Left colon (tissue), 2 donors: ENCODE data around the gene SMIM45. TPM values are rescaled to one million over a fixed set of nuclear protein-coding genes. Genes with fewer than 3 reads are reported as not detected.

Experiments used
- ATAC-seq: fragments of 200-7000 bp; cut with Tn5 transposase; one replicate; pipeline ENCODE4 v1.9.1; 2020; ENCODE audit warnings: mild to moderate bottlenecking, moderate library complexity
- DNase-seq, 2 donors: peaks; one replicate each; pipeline ENCODE4 v3.0.0-alpha.2; 2020
- intact Hi-C, 2 donors: fragments of 100-400 bp; cut with DNase I in 1 of 2; cut with micrococcal nuclease in 1 of 2; formaldehyde crosslinking; loops; one replicate each; pipeline versions ENCODE4 v1.11.2 to v1.14.0; 2022; cut with DNase I, micrococcal nuclease
- total RNA-seq, 2 donors: library from RNA; stranded (reverse); fragmentation: NEBNext Ultra II Directional; extraction: Animal tissue kit (Norgen Biotek cat#: 25700); gene quantifications; one replicate each; pipeline ENCODE4 v1.2.1, GENCODE V29; 2021
- donor health status: DM: no; HTN: no; CAD: no.
- donor health status: DM: yes; HTN: yes; CAD: no.

Gene SMIM45

DNA sequence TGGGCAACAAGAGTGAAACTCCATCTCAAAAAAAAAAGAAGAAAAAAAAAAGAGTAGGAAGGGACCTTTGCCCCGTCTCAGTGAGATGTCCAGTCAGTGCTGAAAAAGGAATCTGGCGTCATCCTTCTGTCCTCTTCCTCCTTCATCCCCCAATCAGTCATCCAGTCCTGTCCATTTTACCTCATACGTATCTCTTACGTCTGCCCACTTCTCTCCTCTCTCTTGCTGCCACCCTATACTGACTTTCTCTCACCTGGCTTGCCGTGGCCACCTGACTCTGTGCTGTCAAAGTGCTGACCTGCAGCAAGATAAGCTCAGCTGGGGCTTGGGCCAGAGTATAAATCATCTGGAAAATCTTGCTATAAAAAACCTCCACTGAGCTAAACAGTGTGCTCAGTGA, 30.9 kb downstream of the SMIM45 start:
- no peak for DNase-seq
- no peak for ATAC-seq

GRCh38 chr22:41983513-41984405, 31.8 kb downstream of the SMIM45 start:
- DNase-seq (no peak), ATAC-seq (no peak)
- intact Hi-C loops: no loop called here

More for the DNA sequence above, 30.9 kb downstream of the SMIM45 start:
- intact Hi-C loops: no loop called here

DNA sequence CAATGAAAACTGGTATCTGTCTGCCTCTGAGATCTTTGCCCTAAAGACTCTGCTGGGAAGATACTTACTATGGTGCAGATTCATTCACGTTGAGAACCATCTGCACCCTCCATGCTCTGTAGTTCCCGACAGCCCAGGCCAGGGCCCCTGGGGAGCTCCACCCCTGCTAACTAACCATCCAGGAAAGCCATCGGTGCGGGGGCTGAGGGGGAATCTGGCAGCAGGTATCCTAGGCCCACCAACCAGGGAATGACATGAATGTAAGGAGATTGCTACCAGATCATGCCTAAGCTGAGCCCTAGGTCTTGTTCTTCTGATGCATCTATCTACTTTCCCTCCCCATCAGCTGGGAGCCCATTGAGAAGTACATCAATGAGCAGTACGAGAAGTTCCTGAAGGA, 35.3 kb downstream of the SMIM45 start:
- DNase-seq (no peak), ATAC-seq (no peak)
- intact Hi-C loops: no loop called here

DNA sequence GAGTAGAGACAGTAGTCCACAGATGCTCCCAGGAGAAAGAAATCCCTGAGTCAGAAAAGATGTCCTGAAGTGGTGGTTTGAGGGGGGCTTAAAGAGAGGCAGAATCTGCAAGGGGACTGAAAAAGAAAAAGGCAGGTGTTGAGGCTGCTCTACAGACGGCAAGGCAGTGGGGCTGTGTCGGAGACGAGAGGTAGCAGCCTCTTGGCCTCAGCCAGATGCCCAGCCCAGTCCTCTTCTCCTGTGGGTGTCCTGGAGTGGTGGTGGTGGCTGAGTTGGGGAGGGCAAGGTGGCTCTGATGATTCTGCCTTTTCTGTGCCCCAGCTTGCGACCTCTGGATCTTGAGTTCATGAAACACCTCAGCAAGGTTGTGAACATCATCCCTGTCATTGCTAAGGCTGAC, 37.3 kb downstream of the SMIM45 start:
- DNase-seq (no peak), ATAC-seq (no peak)
- intact Hi-C loops: no loop called here

DNA sequence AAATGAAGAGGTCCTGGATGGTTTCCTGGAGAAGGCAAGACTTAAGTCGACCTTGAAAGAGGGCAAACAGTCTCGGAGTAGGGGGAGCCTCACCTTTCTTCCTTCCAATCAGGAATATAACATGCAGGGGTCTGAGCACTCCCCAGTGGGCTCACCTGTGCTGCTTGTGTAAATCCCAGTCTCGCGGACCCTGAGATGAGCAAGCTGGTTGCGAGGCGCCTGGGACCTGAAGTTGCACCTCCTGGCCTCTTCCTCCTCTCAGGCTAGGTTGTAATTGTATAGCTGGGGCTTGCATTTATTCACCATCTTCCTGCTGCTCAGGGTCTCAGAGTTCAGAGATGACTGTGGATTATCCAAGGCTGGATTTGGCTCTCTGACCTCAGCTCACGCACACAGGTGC, 39.2 kb downstream of the SMIM45 start:
- no peak for ATAC-seq
- intact Hi-C loops: no loop called here

DNA sequence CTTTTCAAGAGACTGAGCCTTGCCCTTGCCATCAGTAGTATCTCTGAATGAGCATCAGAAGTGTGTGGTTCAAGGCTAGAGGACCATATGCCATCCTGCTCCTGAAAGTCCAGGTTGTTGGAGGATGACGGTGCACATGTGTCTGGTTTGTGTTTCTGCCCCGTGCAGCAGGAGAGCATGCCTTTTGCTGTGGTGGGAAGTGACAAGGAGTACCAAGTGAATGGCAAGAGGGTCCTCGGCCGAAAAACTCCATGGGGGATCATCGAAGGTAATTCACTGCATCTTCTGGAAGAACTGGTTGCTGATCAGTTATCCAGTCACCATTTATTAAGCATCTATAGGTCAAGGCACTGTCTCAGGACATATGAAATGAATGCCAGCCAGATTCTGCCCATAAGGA, 40.5 kb downstream of the SMIM45 start:
- ATAC-seq: no peak
- DNase-seq: no peak
- intact Hi-C loops: no loop called here

More for the DNA sequence above, 39.2 kb downstream of the SMIM45 start:
- no peak for DNase-seq

DNA sequence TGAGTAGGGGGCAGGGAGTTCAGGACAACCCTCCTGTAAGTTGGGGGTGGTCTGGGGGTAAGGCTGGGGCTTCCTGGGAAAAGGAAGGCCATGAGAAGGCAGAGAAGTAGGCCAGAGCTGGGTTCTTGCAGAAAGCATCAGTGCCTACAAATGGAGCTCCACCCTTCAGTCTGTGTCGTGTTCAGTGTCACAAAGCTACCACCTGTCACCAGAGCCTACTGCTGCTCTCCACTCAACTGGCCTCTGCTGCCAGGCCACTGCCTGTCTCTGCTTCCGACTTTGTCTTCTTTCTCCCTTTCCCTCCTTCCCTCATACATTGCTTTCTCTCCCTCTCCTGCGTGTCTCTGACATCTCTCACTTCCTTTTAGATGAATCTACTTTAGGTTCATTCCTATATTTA, 43.3 kb downstream of the SMIM45 start:
- DNase-seq (no peak), ATAC-seq (no peak)
- intact Hi-C loops: no loop called here

DNA sequence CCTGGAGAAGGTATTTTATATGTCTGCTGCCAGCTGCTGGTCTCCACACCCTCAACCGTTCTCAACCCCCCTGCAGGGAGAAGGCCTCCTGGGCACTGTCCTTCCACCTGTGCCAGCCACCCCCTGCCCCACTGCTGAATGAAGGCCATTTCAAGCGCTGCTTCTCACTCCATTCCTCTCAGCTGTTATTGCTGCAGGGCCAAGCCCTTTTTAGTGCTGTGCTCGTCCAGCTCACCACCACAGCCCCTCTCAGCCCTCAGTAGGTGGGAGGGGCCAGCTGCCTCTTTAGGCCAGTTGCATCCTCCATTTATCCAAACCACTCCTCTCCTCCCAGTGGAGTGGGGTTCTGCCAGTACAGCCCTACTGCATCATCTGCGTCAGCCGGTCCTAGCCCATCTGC, 44.9 kb downstream of the SMIM45 start:
- DNase-seq (no peak), ATAC-seq (no peak)
- intact Hi-C loops: no loop called here

- intact Hi-C loops: no loop called here
- ATAC-seq: peak; percentile 99
- peak; percentile 88 to 90 for DNase-seq
Observed at GRCh38 chr22:41998361-41999261, 46.7 kb downstream of the SMIM45 start, which contains the start of gene WBP2NL. Gene WBP2NL, plus strand, starts transcription at chr22:41998788. Its CDS starts 31 bp downstream, at chr22:41998819.

- no peak for DNase-seq
- ATAC-seq: no peak
Observed at GRCh38 chr22:42000466-42000865, 48.5 kb downstream of the SMIM45 start.

DNA sequence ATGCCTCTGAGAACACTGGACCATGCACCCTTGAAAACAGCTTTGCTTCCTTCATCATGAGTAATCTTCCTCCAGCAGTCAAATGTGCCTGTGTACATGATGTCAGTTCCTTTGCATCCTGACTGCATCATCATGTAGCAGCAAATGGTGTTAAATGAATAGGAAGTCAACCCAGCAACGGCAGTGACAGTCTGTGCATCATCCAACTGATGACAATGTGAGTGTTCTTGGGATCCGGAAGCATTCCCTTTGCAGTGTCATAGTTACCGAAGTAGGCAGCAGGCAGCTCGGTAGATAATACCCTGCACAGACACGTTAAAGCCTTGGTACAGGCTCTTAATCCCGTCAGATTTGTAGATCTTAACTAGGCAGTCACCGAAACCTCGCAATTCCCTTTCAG, 49.2 kb downstream of the SMIM45 start:
- ATAC-seq: no peak
- DNase-seq: no peak
- intact Hi-C loops: no loop called here

More at GRCh38 chr22:42000466-42000865, 48.5 kb downstream of the SMIM45 start:
- intact Hi-C loops: no loop called here

GRCh38 chr22:42001706-42002105, 49.8 kb downstream of the SMIM45 start:
- no peak for DNase-seq
- intact Hi-C loops: no loop called here
- no peak for ATAC-seq

- intact Hi-C loops: no loop called here
- DNase-seq (no peak), ATAC-seq (no peak)
Observed at GRCh38 chr22:42007922-42008321, 56.0 kb downstream of the SMIM45 start.

Other genes starting within 250 kb of the SMIM45 start
- gene CCDC134, start 151.5 kb upstream of the SMIM45 start, total RNA-seq: 10 to 100 TPM in 1 of 2 donors, 1 to 10 TPM in 1; 8.8 to 11.0 TPM
- 100 to 1,000 TPM; 172 to 215 TPM for gene SREBF2, start 119.0 kb upstream of the SMIM45 start, total RNA-seq
- not detected for gene SHISA8, start 37.1 kb upstream of the SMIM45 start, total RNA-seq
- 1 to 10 TPM; 1.2 to 1.5 TPM for gene TNFRSF13C, start 25.3 kb upstream of the SMIM45 start, total RNA-seq
- gene CENPM, start 5.0 kb upstream of the SMIM45 start, total RNA-seq: 10 to 100 TPM in 1 of 2 donors, 1 to 10 TPM in 1; 7.5 to 16.4 TPM
- under 1 TPM; 0.43 to 0.56 TPM for gene SEPTIN3, start 17.3 kb downstream of the SMIM45 start, total RNA-seq
- 1 to 10 TPM; 1.3 to 2.1 TPM for gene WBP2NL, start 46.6 kb downstream of the SMIM45 start, total RNA-seq
- gene NAGA, start 118.7 kb downstream of the SMIM45 start, total RNA-seq: 10 to 100 TPM; 38.3 to 38.5 TPM
- gene PHETA2, start 122.1 kb downstream of the SMIM45 start, total RNA-seq: 10 to 100 TPM; 12.9 to 13.9 TPM
- 100 to 1,000 TPM; 145 to 148 TPM for gene SMDT1, start 127.5 kb downstream of the SMIM45 start, total RNA-seq
- 100 to 1,000 TPM in 1 of 2 donors, 10 to 100 TPM in 1; 96.2 to 125 TPM for gene NDUFA6, start 138.6 kb downstream of the SMIM45 start, total RNA-seq
- 1 to 10 TPM; 2.0 to 3.9 TPM for gene CYP2D6, start 178.7 kb downstream of the SMIM45 start, total RNA-seq